ENCODE results near the gene FAM111B.

DNA sequence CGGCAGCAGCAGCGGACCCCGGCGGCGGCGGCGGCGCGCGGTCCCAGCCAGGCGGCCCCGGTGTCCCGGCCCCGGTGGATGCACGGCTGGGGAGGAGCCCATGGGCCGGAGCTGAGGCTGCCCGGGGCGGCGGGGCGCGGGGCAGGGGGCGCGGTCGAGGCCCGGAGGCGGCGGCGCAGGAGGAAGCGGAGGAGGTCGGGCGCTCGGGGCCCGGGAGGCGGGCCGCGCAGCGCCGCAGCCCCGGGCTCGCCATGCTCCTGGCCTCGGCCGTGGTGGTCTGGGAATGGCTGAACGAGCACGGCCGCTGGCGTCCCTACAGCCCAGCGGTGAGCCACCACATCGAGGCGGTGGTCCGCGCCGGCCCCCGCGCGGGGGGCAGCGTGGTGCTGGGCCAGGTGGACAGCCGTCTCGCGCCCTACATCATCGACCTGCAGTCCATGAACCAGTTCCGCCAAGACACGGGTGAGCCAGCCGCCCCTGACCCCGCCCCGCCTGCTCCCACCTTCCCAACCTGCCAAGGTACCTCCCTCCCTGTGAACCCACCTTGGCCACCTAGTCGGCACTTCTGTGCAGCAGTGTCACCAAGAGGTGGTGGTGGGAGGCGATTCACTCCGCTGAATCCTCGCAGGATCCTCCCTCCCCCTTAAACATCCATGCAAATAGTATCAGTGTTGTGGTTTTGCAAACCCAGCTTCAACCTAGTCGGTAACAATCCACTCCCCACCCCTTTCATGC is 65.5 kb downstream of the FAM111B start:
- TF ChIP-seq, protein P1, sequence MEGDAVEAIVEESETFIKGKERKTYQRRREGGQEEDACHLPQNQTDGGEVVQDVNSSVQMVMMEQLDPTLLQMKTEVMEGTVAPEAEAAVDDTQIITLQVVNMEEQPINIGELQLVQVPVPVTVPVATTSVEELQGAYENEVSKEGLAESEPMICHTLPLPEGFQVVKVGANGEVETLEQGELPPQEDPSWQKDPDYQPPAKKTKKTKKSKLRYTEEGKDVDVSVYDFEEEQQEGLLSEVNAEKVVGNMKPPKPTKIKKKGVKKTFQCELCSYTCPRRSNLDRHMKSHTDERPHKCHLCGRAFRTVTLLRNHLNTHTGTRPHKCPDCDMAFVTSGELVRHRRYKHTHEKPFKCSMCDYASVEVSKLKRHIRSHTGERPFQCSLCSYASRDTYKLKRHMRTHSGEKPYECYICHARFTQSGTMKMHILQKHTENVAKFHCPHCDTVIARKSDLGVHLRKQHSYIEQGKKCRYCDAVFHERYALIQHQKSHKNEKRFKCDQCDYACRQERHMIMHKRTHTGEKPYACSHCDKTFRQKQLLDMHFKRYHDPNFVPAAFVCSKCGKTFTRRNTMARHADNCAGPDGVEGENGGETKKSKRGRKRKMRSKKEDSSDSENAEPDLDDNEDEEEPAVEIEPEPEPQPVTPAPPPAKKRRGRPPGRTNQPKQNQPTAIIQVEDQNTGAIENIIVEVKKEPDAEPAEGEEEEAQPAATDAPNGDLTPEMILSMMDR (IDR thresholded peaks at IDR 0.05), result no peak
- no peak for TF ChIP-seq POLR2A (IDR thresholded peaks at IDR 0.05)
